IPS-18c (cell line): ENCODE data around the gene TIAM2.

ENCODE experiments used
- H3K4me3 ChIP-seq: 2 replicates; pipeline ENCODE4 v1.7.0; 2013; ENCODE audit warnings: low read depth, mild to moderate bottlenecking, low read length, moderate library complexity; ENCODE audit not compliant: insufficient read depth
- H3K9me3 ChIP-seq: one replicate; pipeline ENCODE4 v1.6.1; 2013; ENCODE audit warnings: mild to moderate bottlenecking, low read length, moderate library complexity; ENCODE audit not compliant: control insufficient read depth, insufficient read depth

The TIAM2 gene

GRCh38 chr6:155123520-155123919 is 128.4 kb downstream of the TIAM2 start:
- Histone ChIP-seq H3K4me3 (no peak overlapping the region), H3K9me3 (no peaks in the 10 kb centered on the region)

DNA sequence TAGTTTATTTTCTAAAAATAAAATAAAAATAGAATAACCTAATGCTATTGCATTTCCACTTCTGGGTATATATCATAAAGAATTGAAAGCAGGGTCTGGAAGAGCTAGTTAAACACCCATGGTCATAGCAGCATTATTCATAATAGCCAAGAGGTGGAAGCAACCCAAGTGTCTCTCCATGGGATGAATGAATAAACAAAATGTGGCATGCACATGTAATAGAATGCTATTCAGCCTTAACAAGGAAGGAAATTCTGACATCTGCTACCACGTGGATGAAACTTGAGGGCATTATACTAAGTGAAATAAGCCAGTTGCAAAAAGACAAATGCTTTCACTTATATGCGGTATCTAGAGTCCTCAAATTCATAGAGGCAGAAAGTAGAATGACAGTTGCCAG is 130.8 kb downstream of the TIAM2 start:
- H3K4me3 ChIP-seq, result no peak overlapping the region
- no peaks in the 10 kb centered on the region for H3K9me3 ChIP-seq

GRCh38 chr6:155126727-155127439 is 131.8 kb downstream of the TIAM2 start:
- no peak overlapping the region for H3K4me3 ChIP-seq
- H3K9me3 ChIP-seq, result no peaks in the 10 kb centered on the region

- H3K4me3 ChIP-seq, result no peak overlapping the region
- no peaks in the 10 kb centered on the region for H3K9me3 ChIP-seq
Observed at GRCh38 chr6:155128977-155129376, 133.9 kb downstream of the TIAM2 start.

DNA sequence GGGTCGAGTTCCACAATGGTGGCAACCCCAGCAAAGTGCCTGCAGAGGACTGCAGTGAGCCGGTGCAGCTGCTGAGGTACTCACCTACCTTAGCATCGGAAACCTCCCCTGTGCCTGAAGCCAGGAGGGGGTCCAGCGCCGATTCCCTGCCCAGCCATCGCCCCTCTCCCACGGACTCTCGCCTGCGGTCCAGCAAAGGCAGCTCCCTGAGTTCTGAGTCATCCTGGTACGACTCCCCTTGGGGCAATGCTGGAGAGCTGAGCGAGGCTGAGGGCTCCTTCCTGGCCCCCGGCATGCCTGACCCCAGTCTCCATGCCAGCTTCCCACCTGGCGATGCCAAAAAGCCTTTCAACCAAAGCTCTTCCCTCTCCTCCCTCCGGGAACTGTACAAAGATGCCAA is 134.6 kb downstream of the TIAM2 start:
- Histone ChIP-seq H3K4me3 (no peak overlapping the region), H3K9me3 (no peaks in the 10 kb centered on the region)

DNA sequence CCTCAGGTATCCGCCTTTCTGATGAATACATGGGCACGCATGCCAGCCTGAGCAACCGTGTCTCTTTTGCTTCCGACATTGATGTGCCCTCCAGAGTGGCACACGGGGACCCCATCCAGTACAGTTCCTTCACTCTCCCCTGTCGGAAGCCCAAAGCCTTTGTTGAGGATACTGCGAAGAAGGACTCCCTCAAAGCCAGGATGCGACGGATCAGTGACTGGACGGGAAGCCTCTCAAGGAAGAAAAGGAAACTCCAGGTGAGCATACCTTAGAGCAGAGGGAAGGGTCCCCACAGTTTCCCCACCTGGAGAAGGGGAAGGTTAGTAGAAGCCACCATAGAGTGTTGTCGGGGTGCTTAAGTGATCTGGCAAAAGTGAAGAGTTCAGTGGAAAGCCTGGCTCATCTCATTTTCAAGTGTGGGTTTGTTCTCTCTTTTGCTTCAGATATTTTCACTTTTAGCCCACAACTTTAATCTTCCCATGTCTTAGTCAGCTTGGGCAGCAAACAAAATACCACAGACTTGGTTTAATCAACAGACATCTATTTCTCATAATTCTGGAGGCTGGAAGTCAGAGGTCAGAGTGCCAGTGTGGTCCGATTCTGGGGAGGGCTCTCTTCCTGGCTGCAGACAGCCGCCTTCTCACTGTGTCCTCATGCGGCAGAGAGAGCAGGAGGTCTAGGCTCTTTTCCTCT is 135.2 kb downstream of the TIAM2 start:
- Histone ChIP-seq H3K9me3 (no peaks in the 10 kb centered on the region), H3K4me3 (no peak overlapping the region)

- no peak overlapping the region for H3K4me3 ChIP-seq
- H3K9me3 ChIP-seq, result no peaks in the 10 kb centered on the region
Observed at GRCh38 chr6:155132617-155133016, 137.5 kb downstream of the TIAM2 start.

GRCh38 chr6:155141002-155141401 is 145.9 kb downstream of the TIAM2 start:
- H3K9me3 ChIP-seq, result no peaks in the 10 kb centered on the region
- H3K4me3 ChIP-seq, result no peak overlapping the region

- Histone ChIP-seq H3K4me3 (no peak overlapping the region), H3K9me3 (no peaks in the 10 kb centered on the region)
Observed at GRCh38 chr6:155141512-155141911, 146.4 kb downstream of the TIAM2 start.

DNA sequence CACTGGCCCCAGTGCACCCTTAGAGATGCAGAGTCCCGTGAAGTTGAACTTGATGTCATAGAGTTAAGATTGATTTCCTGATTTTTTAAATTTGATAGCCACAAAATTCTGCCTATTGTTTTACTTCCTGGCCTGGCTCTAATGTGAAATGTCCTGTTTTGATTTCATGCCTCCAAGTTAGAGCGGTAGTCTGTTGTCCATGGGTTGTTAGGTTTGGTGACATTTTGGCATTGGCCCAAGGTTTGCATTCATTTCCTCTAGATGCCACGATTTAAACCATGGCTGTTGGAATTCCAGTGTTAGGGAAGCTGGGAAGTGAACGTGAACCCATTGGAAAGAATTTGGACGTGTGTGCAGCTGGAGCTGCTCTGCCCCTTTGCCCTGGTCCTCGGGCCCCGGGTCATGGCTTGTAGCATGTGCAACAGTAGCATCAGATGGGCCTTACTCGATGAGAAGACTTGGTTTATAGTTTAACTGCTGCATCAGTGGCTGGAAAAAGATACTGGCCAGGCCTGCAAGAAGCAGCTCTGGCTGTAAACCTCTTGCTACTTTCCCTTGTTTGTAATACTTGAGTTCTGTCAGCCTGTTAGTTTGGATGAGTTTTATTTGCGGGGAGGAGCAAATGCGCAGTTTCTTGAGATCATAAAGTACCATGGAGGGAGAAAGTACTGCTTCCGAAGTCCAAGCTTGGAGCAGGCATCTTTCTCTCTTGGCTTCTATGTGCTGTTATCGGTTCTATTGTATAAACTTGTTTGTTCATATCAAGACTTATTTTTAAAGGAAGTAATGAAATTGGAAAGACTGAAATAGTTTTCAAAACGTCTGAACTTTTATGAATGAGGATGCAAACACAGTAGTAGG is 147.3 kb downstream of the TIAM2 start:
- Histone ChIP-seq H3K9me3 (no peaks in the 10 kb centered on the region), H3K4me3 (no peak overlapping the region)

GRCh38 chr6:155143029-155143577 is 148.0 kb downstream of the TIAM2 start:
- no peak overlapping the region for H3K4me3 ChIP-seq

DNA sequence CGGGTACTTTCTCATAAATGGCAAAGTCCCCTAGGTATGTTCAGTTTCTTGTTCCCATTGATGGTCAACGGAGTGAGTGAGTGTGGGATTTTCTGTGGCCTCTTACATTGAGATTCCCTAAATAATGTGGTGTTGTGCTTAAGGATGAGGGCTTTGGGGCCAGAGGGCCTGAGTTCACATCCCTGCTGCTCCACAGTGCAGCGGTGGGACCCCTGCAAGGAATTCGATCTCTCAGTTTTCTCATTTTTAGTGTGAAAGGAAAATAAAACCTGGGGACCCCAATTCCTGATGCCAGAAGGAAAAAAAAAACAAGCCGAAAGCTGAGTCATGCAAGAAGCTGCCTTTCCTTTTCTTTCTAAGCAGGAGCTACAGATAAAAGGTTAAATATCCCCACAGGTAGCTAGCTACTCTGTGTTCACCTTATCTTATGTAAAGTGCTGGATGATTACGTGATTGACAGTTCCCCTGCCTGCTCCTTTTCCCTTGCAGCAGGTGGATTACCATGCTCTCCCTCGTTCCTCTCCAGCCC is 148.5 kb downstream of the TIAM2 start:
- Histone ChIP-seq H3K9me3 (no peaks in the 10 kb centered on the region), H3K4me3 (no peak overlapping the region)

More at GRCh38 chr6:155143029-155143577, 148.0 kb downstream of the TIAM2 start:
- no peaks in the 10 kb centered on the region for H3K9me3 ChIP-seq

- no peaks in the 10 kb centered on the region for H3K9me3 ChIP-seq
- no peak overlapping the region for H3K4me3 ChIP-seq
Observed at GRCh38 chr6:155146205-155146604, 151.1 kb downstream of the TIAM2 start.

- Histone ChIP-seq H3K4me3 (no peak overlapping the region), H3K9me3 (no peaks in the 10 kb centered on the region)
Observed at GRCh38 chr6:155147958-155148663, 153.0 kb downstream of the TIAM2 start.

GRCh38 chr6:155150967-155151671 is 156.0 kb downstream of the TIAM2 start:
- Histone ChIP-seq H3K4me3 (no peak overlapping the region), H3K9me3 (no peaks in the 10 kb centered on the region)
